Omental fat pad (tissue), 4 donors: Measurements from ENCODE around the gene CORO2A. TPM values are rescaled to one million over a fixed set of nuclear protein-coding genes. Genes with fewer than 3 reads are reported as not detected.
A peak's percentile ranks its signal among the peaks of the same experiment; 100 is the strongest.

Experiments
- ATAC-seq: fragments of 150-250 bp; one replicate; pipeline ENCODE4 v1.9.1; 2016; ENCODE audit warnings: mild to moderate bottlenecking, moderate library complexity; ENCODE audit not compliant: low FRiP score
- DNase-seq: peaks from one replicate; pipeline ENCODE4 v3.0.0-alpha.2; 2019; ENCODE audit warnings: low spot score
- CTCF ChIP-seq, 3 donors: fragments of 450-650 bp; IDR thresholded peaks; one replicate each; pipeline ENCODE4 v1.5.1; 2016 to 2017; ENCODE audit warnings: antibody characterized with exemption in 3 of 3, mild to moderate bottlenecking in 3 of 3, moderate library complexity in 2 of 3
- small RNA-seq: library from RNA; depleted of rRNA; stranded (forward); fragments of <200 nt; gene quantifications from one replicate; pipeline ENCODE3, GENCODE V24; 2016
- total RNA-seq, 4 donors: library from RNA; depleted of rRNA; stranded (reverse); fragments of >200 nt; gene quantifications; one replicate each; pipeline ENCODE4 v1.1.0, GENCODE V29; 2016

The CORO2A gene
- total RNA-seq, 4 donors from 2014 or later, result 0.56 to 4.4 (median 2.9) TPM

DNA sequence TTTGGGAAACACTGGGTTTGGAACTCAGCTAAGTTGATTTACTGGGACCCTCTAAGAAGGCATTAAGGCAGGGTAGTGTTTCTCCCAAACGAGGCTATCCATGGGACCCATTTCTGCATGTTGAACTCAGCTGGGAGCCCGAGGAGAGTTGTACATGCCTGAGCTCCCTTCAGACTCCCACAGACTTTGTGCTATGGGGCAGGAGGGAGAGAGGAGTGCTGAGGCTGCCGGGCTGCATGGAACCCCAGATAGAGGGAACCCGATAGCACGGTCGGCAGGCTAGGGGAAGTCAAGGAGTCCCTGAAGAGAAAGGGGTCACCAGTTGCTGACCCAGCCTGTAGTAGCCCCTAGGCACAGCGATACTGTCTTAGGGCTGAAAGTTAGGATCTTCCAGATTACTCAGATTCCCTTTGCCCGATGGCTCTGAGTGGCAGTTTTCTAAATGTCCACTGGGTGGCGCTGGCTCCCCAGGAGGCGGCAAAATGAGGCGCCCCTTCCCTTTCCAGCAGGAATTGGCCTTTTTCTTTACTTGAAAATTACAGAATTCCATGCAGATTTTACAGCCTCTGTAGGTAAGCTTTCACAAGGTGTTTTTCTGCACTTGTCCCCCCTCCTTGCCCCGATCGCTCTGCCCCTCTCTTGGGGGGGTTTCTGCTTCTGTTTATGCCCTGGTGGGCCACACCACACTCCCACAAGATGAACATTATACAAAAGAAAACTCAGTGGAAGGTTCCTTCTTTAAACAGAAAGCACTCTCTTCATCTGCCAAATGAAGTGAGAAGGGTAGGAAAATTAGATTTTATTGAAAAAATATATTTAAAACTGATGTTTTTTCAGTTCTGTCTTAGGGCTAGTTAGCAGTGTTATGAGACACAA, 118.1 kb downstream of the CORO2A start:
- DNase-seq (peak; percentile 46), ATAC-seq (no peak)
- peak in 1 of 3 donors; percentile 53 for TF ChIP-seq CTCF (IDR thresholded peaks at IDR 0.05)

- DNase-seq (no peak), ATAC-seq (no peak)
- no peak for TF ChIP-seq CTCF (IDR thresholded peaks at IDR 0.05)
These were observed 120.7 kb downstream of the CORO2A start for GRCh38 chr9:98071737-98072136.

Small RNA genes lying within 50 kb of the gene (small RNA-seq; reads per million reads assigned to genes)
- not detected for gene MIR6854
- not detected for gene RF00017

Other genes with a start within 250 kb of the CORO2A start
- 10 to 100 TPM; 28.5 to 49.0 (median 48.5) TPM for gene ANP32B, start 209.3 kb downstream of the CORO2A start, total RNA-seq
- gene NANS, start 135.9 kb downstream of the CORO2A start, total RNA-seq, result 100 to 1,000 TPM in 1 of 4 donors, 10 to 100 TPM in 3; 57.1 to 104 (median 60.4) TPM
- gene TRIM14, start 73.4 kb downstream of the CORO2A start, total RNA-seq, result 10 to 100 TPM; 11.7 to 25.4 (median 17.0) TPM
- gene TBC1D2, start 63.0 kb upstream of the CORO2A start, total RNA-seq, result 10 to 100 TPM in 2 of 4 donors, 1 to 10 TPM in 2; 7.6 to 37.9 (median 12.4) TPM